DND-41 (cell line): ENCODE measurements around the gene REEP1.

Experiments used
- ATAC-seq: fragments of 200-7000 bp; cut with Tn5 transposase; 3 replicates; pipeline ENCODE4 v1.9.1; 2021; ENCODE audit warnings: low read depth; ENCODE audit not compliant: insufficient read depth
- DNase-seq: peaks from one replicate; pipeline ENCODE4 v3.0.0-alpha.2; 2020
- H2AFZ ChIP-seq: 2 replicates; pipeline ENCODE4 v1.6.0; 2012; ENCODE audit warnings: low read depth, low read length
- H3K27ac ChIP-seq: 2 replicates; pipeline ENCODE4 v1.5.1; 2012; ENCODE audit warnings: low read length, inconsistent platforms
- H3K27me3 ChIP-seq: fragments of 200-600 bp; sonication (generic); 2 replicates; pipeline ENCODE4 v1.6.0; 2012; ENCODE audit warnings: low read length, mild to moderate bottlenecking, inconsistent platforms; ENCODE audit not compliant: insufficient read depth, poor library complexity
- H3K36me3 ChIP-seq: 2 replicates; pipeline ENCODE4 v1.5.1; 2012; ENCODE audit warnings: low read length, inconsistent platforms; ENCODE audit not compliant: insufficient read depth
- H3K4me1 ChIP-seq: 2 replicates; pipeline ENCODE4 v1.5.1; 2012; ENCODE audit warnings: mild to moderate bottlenecking, low read length; ENCODE audit not compliant: insufficient read depth
- H3K4me2 ChIP-seq: 2 replicates; pipeline ENCODE4 v1.6.0; 2012; ENCODE audit warnings: mild to moderate bottlenecking, moderate library complexity, low read length, inconsistent platforms; ENCODE audit not compliant: insufficient read depth
- H3K4me3 ChIP-seq, 2 experiments: fragments of 200-600 bp in 1 of 2; shearing (Covaris generic) in 1 of 2; 2 replicates each; pipeline ENCODE4 v1.5.1; 2012 to 2016; ENCODE audit warnings: inconsistent platforms in 2 of 2, low read length in 2 of 2, mild to moderate bottlenecking in 2 of 2, low read depth in 1 of 2, moderate library complexity in 1 of 2
- H3K79me2 ChIP-seq: 2 replicates; pipeline ENCODE4 v1.6.0; 2012; ENCODE audit warnings: low read length, inconsistent platforms; ENCODE audit not compliant: insufficient read depth
- H3K9ac ChIP-seq: 2 replicates; pipeline ENCODE4 v1.6.0; 2012; ENCODE audit warnings: low read depth, mild to moderate bottlenecking, inconsistent platforms, low read length, moderate library complexity
- H3K9me3 ChIP-seq: 2 replicates; pipeline ENCODE4 v1.5.1; 2012; ENCODE audit warnings: low read length, moderate library complexity, mild to moderate bottlenecking, inconsistent platforms; ENCODE audit not compliant: insufficient read depth, severe bottlenecking
- H4K20me1 ChIP-seq: 2 replicates; pipeline ENCODE4 v1.6.0; 2012; ENCODE audit warnings: low read length; ENCODE audit not compliant: insufficient read depth
- EZH2 ChIP-seq: IDR thresholded peaks from 3 replicates; pipeline ENCODE4 v1.6.1; 2012; ENCODE audit warnings: borderline replicate concordance, low read depth, mild to moderate bottlenecking, moderate library complexity, low read length, inconsistent platforms; ENCODE audit not compliant: severe bottlenecking
- TF ChIP-seq, protein P1 (sequence below): IDR thresholded peaks from 2 replicates; pipeline ENCODE4 v1.5.1; 2012; ENCODE audit warnings: borderline replicate concordance, low read length, moderate library complexity, mild to moderate bottlenecking; ENCODE audit not compliant: poor library complexity, severe bottlenecking; ENCODE audit errors: extremely low read depth

The REEP1 gene

DNA sequence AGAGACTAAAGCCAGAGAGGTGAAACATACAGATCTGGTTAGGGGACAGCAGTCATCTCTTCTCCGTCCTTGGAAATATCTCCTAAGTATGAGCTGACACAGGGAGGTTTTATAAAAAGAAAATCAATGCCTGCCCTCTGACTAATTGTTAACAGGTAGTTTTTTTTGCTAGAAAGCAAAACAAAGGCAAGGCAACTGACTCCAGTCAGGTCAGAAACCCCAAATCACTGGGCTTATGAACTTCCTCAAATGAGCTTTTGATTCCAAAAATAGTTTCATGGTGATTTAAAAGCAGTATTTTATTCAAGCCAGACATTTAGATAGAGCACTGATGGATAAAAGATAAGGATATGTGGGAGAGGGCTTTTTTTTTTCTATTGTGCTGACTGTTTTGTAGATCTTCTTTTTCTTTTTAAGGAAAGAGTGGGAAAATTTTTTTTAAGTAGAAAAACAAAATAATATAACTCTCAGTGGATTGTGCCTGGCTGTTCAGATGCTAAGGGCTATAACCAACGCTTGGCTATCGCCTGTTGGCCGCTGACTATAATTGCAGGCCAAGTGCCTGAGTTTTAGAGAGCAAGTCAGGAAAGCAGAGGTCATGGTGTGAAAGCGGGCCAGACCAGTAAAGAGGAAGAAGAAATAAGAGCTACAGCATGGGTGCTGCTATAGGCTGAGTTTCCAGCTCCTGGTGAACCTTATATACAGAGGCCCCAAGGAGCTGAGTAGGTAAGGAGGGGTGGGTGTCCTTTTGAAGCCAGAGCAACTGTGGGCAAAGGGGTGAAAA is 93.3 kb downstream of the REEP1 start:
- H3K36me3 ChIP-seq, result no peaks in the 10 kb centered on the region
- TF ChIP-seq, protein P1, sequence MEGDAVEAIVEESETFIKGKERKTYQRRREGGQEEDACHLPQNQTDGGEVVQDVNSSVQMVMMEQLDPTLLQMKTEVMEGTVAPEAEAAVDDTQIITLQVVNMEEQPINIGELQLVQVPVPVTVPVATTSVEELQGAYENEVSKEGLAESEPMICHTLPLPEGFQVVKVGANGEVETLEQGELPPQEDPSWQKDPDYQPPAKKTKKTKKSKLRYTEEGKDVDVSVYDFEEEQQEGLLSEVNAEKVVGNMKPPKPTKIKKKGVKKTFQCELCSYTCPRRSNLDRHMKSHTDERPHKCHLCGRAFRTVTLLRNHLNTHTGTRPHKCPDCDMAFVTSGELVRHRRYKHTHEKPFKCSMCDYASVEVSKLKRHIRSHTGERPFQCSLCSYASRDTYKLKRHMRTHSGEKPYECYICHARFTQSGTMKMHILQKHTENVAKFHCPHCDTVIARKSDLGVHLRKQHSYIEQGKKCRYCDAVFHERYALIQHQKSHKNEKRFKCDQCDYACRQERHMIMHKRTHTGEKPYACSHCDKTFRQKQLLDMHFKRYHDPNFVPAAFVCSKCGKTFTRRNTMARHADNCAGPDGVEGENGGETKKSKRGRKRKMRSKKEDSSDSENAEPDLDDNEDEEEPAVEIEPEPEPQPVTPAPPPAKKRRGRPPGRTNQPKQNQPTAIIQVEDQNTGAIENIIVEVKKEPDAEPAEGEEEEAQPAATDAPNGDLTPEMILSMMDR, result no peak
- TF ChIP-seq EZH2, result no peak
- DNase-seq, result no peak
- peaks cover 2% of the 10 kb centered on the region; the same call in 1 of the 2 replicates for H3K4me1 ChIP-seq
- no peak overlapping the region for H3K9ac ChIP-seq
- H4K20me1 ChIP-seq, result no peaks in the 10 kb centered on the region; the same call in 1 of the 2 replicates
- H3K9me3 ChIP-seq, result no peaks in the 10 kb centered on the region
- no peak overlapping the region for H2AFZ ChIP-seq
- H3K79me2 ChIP-seq, result no peaks in the 10 kb centered on the region
- H3K27me3 ChIP-seq, result peaks cover 20% of the 10 kb centered on the region
- no peak overlapping the region for H3K4me3 ChIP-seq
- H3K4me2 ChIP-seq, result no peak overlapping the region
- no peak overlapping the region for H3K27ac ChIP-seq
- no peak for ATAC-seq

DNA sequence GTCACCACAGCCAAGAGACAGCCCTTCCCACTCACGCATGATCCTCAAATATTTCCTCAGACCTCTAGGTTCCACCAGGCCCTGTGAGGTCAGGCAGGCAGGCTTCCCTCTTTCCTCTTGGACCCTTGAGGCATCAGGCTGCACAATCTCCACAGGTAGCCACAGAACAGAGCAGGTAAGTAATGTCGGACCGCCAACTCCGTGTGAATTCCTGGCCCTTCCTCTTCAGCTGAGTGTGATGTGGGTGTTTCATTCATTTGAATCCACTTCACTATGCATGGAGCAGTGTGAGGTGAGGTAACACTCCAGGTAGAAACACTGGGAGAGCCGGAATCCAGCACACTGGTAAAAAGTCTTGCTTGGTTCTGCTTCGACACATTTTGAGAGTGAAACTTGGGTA is 94.2 kb downstream of the REEP1 start:
- no peaks in the 10 kb centered on the region; the same call in 1 of the 2 replicates for H4K20me1 ChIP-seq
- no peak for ATAC-seq

DNA sequence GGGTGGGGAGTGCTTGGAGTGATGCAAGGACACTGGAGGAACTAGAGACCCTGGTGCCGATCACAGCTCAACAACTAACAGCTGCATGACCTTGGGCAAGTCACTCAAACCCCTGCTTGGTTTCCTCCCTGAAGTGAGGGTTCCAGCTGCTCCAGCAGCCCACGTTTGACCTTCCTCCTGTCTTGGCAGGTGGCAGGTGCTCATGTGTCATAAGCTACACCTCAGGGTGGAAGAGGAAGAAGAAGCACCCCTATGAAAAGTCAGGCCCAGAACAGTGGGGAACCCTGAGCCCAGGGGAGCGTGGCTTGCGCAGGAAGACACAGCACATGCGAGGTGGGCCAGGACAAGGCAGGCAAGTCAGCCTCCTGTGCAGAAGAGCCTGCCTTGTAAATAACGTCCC is 95.8 kb downstream of the REEP1 start:
- peaks cover 20% of the 10 kb centered on the region for H3K27me3 ChIP-seq
- no peak overlapping the region for H3K27ac ChIP-seq
- H3K9me3 ChIP-seq, result no peaks in the 10 kb centered on the region
- H3K4me1 ChIP-seq, result peaks cover 4% of the 10 kb centered on the region; the same call in 1 of the 2 replicates
- ATAC-seq, result no peak
- TF ChIP-seq, protein P1, result no peak
- no peak for TF ChIP-seq EZH2
- no peak overlapping the region for H3K4me2 ChIP-seq
- no peaks in the 10 kb centered on the region for H3K79me2 ChIP-seq
- no peak for DNase-seq
- H2AFZ ChIP-seq, result no peak overlapping the region
- H4K20me1 ChIP-seq, result no peaks in the 10 kb centered on the region; the same call in 1 of the 2 replicates
- H3K4me3 ChIP-seq, result no peak overlapping the region
- H3K9ac ChIP-seq, result no peak overlapping the region
- H3K36me3 ChIP-seq, result no peaks in the 10 kb centered on the region

More for the DNA sequence above, 94.2 kb downstream of the REEP1 start:
- no peak overlapping the region for H2AFZ ChIP-seq
- no peak for DNase-seq
- H3K9ac ChIP-seq, result no peak overlapping the region
- no peak overlapping the region for H3K27ac ChIP-seq
- H3K4me2 ChIP-seq, result no peak overlapping the region
- H3K79me2 ChIP-seq, result no peaks in the 10 kb centered on the region
- H3K27me3 ChIP-seq, result peaks cover 20% of the 10 kb centered on the region
- TF ChIP-seq, protein P1, result no peak
- no peak for TF ChIP-seq EZH2
- no peak overlapping the region for H3K4me3 ChIP-seq
- peaks cover 4% of the 10 kb centered on the region; the same call in 1 of the 2 replicates for H3K4me1 ChIP-seq
- H3K9me3 ChIP-seq, result no peaks in the 10 kb centered on the region
- H3K36me3 ChIP-seq, result no peaks in the 10 kb centered on the region
